Vagina (tissue), 2 donors: ENCODE measurements around the gene SPNS3.

Source experiments
- CTCF ChIP-seq, 3 experiments: fragments of 450-650 bp in 2 of 3; fragments of 200-600 bp in 1 of 3; sonication (generic) in 1 of 3; IDR thresholded peaks; one replicate each; pipeline ENCODE4 v1.5.1; 2017 to 2019; ENCODE audit warnings: antibody characterized with exemption in 3 of 3, mild to moderate bottlenecking in 2 of 3, moderate library complexity in 2 of 3
- POLR2A ChIP-seq, 2 donors: fragments of 450-650 bp; IDR thresholded peaks; one replicate each; pipeline ENCODE4 v1.6.1; 2017; ENCODE audit warnings: antibody characterized with exemption in 2 of 2, mild to moderate bottlenecking in 2 of 2, moderate library complexity in 2 of 2
- POLR2AphosphoS5 ChIP-seq, 2 donors: sonication (generic); formaldehyde crosslinking; IDR thresholded peaks; one replicate each; pipeline ENCODE4 v1.9.0; 2017; ENCODE audit warnings: antibody characterized with exemption in 2 of 2, mild to moderate bottlenecking in 2 of 2, low read depth in 1 of 2; ENCODE audit not compliant: insufficient read depth in 1 of 2

- TF ChIP-seq POLR2A (IDR thresholded peaks at IDR 0.05) (no peak), CTCF (IDR thresholded peaks at IDR 0.05) (no peak), POLR2AphosphoS5 (IDR thresholded peaks at IDR 0.05; ENCODE audit: insufficient read depth in 1 of 2, low read depth in 1 of 2) (no peak)
Observed at GRCh38 chr17:4498461-4499397, 65.0 kb downstream of the SPNS3 start, which contains the start of gene SPNS2.
